ES-I3 (cell line): ENCODE results near the gene IGLL5.

Source experiments
- H3K36me3 ChIP-seq: 2 replicates; pipeline ENCODE4 v1.6.1; 2013; ENCODE audit warnings: mild to moderate bottlenecking, low read length, control low read depth, moderate library complexity; ENCODE audit not compliant: insufficient read depth
- H3K4me1 ChIP-seq: 2 replicates; pipeline ENCODE4 v1.6.1; 2013; ENCODE audit warnings: mild to moderate bottlenecking, control low read depth, low read length; ENCODE audit not compliant: insufficient read depth
- H3K9ac ChIP-seq: 2 replicates; pipeline ENCODE4 v1.6.1; 2013; ENCODE audit warnings: low read depth, mild to moderate bottlenecking, low read length, moderate library complexity
- H3K9me3 ChIP-seq: 2 replicates; pipeline ENCODE4 v1.6.1; 2013; ENCODE audit warnings: mild to moderate bottlenecking, low read length, moderate library complexity; ENCODE audit not compliant: control insufficient read depth, insufficient read depth

The IGLL5 gene

DNA sequence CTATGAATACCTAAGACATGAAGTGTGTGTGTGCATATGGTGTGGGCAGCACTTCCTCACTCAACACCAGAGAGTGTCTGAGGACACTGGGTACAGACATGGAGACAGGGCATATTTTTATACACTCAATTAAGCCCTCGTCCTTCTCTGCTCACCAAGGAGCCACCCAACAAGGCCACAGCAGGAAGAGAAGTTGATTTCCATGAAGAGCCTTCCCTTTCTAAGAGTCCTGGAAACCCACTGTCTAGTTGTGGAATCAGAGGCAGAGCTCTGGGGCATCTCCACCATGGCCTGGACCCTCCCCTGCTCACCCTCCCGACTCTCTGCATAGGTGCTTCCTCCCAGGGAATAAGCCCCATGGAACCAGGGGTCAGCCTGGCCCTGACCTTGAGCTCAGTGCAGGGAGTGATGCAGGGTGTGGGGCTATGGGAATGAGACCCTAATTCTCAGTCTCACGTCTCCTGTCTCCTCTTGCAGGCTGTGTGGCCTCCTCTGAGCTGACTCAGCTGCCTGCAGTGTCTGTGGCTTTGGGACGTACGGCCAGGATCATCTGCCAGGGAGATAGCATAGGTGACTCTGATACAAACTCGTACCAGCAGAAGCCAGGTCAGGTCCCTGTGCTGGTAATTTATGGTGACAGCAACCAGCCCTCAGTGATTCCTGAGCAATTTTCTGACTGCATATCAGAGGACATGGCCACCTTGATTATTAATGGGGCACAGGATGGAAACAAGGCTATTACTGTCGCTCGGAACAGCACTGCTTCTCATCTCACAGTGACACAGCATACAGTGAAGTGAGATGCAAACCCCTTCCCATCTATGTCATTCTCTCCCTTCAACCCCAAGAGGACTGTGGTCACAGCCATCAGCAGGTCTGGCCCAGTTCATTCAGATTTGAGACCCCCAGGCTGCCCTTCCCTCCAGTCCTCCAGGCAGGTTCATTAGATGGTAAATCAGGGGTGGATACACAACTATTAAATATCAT is 14.6 kb upstream of the IGLL5 start:
- Histone ChIP-seq H3K9ac (no peak overlapping the region), H3K4me1 (no peaks in the 10 kb centered on the region)

DNA sequence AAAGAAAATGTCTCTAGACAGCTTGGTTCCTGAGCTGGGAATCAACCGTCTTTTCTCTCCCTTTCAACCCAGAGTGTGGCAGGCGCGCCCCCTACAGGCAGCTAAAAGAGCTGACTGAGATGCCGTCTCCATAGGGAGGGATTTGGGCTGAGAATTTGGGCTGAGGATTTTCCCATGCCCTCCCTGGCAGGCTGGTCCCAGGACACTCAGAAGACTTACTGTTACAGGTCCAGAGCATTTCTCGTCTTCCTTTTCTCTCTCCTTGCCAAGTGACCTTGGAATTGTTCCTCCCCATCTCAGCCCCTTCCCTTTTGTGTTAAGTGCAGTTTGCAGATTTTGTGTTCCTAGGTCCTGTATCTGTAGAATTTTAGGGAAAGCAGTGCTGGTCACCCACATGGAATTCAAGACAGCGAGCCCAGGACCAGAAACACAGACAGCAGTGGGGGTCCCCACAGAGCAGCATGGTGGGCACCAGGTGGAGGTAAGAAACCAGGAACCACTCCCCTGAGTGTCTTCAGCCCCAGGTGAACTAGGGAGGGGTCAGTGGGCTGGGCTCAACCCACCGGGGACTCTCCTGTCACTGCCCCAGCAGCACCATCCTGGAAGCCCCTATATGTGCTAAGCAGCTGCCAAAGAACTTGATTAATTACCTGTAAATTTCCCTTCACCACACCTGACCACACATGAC is 9.9 kb upstream of the IGLL5 start:
- H3K36me3 ChIP-seq = no peaks in the 10 kb centered on the region

More for the DNA sequence above, 14.6 kb upstream of the IGLL5 start:
- Histone ChIP-seq H3K9me3 (no peaks in the 10 kb centered on the region), H3K36me3 (no peaks in the 10 kb centered on the region)

DNA sequence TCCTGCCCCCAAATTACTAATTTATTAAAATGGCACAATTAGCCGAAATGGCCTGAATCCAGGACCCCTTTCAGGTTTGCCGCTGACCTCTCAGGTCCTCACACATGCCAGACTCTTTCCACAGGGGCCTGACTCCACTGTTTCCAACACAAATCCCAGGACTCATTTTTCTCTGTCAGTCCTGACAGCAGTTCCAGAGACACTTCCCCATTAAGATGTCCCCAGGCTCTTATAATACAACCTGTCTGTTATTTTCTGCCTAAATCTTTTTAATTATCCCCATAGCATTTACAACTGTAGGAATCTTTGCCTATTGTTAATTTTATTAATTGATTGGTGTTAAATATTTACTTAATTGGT is 9.4 kb upstream of the IGLL5 start:
- H3K9me3 ChIP-seq = no peaks in the 10 kb centered on the region
- no peak overlapping the region for H3K9ac ChIP-seq
- no peaks in the 10 kb centered on the region for H3K36me3 ChIP-seq
- H3K4me1 ChIP-seq = no peaks in the 10 kb centered on the region

More for the DNA sequence above, 9.9 kb upstream of the IGLL5 start:
- Histone ChIP-seq H3K9ac (no peak overlapping the region), H3K4me1 (no peaks in the 10 kb centered on the region), H3K9me3 (no peaks in the 10 kb centered on the region)

DNA sequence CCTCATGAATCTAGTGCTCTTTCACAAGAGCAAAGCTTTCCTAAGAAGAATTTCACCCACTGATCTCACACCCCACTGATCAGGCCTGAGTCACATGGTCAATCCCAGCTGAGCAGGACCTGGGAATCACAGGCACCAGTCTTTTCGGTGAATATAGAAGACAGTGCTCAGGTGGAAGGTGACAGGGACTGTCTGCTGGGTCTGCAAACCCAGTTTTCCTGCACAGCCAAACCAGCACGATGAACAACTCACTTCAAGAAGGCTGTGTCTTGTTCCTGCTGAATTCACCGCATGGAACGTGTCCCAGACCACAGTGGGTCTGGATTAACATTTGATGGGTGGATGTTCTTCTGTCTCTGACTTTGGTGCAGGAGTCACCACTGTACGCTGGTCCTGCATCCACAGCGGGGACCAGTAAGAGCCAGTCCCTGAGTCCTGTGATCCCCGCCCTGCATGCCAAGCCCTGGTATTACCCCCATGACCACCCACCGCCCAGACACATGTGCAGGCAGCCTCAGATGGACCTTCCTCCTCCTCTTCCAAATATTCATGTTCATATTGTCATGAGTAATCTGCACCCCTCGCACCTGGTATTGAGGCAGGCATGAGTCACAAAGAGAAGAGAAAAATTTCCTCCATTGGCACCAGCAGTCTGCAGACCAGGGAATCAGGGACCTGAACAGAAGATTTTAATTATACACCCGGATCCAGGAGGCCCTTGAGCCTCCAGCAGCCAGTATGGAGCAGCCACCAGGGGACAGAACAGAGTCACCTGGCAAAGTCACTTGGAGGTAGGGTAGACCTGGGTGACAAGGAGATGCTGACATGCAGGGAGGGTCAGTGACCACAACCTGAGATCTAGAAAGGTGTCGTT is 8.6 kb upstream of the IGLL5 start:
- H3K4me1 ChIP-seq = no peaks in the 10 kb centered on the region
- H3K9ac ChIP-seq = no peak overlapping the region
- H3K9me3 ChIP-seq = no peaks in the 10 kb centered on the region
- H3K36me3 ChIP-seq = no peaks in the 10 kb centered on the region

DNA sequence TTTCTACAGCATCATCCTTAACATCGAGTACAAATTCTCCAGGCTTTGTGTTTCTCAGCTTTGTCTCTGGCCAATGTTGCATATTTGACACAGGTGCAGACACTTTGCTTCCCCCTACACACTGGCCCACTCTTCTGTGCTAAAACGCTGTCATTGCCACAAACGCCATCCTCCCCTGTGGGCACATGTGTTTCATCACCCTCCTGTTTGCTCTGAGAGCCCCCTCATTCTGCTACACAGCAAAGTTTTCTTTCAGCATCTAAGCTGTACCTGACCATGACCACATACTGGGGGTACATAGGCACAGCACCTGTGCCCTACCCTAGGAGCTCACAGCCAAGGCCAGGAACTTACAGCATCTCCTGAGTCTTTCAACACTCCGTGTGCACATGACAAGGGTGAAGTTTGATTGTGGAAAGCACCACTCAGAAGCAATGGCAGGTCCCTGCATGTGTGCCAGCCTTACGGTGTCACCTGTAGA is 7.9 kb upstream of the IGLL5 start:
- Histone ChIP-seq H3K4me1 (no peaks in the 10 kb centered on the region), H3K9me3 (no peaks in the 10 kb centered on the region), H3K9ac (no peak overlapping the region), H3K36me3 (no peaks in the 10 kb centered on the region)

DNA sequence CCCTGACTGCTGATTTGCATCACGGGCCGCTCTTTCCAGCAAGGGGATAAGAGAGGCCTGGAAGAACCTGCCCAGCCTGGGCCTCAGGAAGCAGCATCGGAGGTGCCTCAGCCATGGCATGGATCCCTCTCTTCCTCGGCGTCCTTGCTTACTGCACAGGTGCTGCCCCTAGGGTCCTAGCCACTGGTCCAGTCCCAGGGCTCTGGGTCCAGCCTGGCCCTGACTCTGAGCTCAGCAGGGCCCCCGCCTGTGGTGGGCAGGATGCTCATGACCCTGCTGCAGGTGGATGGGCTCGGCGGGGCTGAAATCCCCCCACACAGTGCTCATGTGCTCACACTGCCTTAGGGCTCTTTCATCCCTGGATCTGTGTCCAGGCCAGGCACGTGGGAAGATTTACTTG is 7.0 kb upstream of the IGLL5 start:
- Histone ChIP-seq H3K9me3 (no peaks in the 10 kb centered on the region), H3K9ac (no peak overlapping the region), H3K4me1 (no peaks in the 10 kb centered on the region), H3K36me3 (no peaks in the 10 kb centered on the region)

DNA sequence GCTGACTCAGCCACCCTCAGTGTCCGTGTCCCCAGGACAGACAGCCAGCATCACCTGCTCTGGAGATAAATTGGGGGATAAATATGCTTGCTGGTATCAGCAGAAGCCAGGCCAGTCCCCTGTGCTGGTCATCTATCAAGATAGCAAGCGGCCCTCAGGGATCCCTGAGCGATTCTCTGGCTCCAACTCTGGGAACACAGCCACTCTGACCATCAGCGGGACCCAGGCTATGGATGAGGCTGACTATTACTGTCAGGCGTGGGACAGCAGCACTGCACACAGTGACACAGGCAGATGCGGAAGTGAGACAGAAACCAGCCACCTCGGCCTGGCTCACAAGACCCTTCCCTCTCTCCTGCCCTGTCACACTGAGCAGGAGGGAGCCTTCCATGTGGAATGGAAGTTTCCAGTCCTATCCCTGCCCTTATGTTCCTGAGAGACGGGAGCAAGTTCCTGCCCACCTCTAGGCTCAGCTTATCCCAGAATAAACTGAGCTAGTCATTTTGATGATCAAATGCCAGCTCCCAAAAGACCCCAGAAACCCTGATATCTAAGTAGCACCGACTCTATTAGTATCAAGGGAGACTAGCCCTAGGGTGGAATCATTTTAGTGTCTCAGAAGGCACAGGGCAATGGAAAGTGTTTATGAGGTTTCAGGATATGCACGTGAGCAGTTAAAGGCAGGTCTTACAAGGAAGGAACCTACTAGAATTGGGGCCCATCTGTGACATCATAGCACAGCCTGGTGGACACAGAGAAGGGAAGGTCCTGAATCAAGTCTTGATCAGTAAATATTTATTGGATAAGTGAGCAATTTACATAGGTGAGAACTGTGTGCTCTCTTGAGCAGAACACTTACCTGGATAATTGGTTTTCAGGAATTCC is 6.3 kb upstream of the IGLL5 start:
- Histone ChIP-seq H3K9me3 (no peaks in the 10 kb centered on the region), H3K4me1 (no peaks in the 10 kb centered on the region), H3K36me3 (no peaks in the 10 kb centered on the region), H3K9ac (no peak overlapping the region)

DNA sequence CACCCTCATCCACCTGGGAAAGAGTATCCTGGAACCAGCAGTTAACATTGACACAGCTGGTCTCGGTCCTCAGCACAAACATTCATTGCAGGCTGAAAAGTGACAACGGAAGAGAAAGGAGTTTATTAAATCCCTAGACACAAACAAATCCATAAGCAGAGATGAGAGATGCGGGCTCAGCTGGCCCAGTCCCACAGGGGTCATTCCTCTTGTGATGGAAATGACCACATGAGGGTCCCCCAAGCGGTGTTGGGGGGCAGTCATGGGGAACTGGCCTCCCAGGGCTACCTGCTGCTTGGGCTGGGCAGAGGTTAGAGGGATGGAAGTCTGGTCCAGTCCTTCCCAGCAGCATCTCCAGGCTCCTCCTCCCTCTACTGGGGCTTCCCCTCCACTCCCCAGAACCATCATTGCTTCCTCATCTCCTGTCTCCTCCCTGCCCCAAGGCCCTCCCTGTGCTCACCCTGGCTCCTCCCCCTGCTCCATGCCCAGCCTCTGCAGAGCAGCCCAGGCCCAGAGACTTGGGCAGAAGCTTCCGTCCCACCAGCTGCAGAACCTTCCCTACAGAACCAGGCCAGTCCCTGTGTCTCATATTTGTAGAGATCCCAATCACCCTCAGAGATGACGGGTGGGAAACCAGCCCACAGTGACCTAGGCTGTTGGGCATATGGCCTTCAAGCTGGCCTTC is 5.4 kb upstream of the IGLL5 start:
- H3K4me1 ChIP-seq = no peaks in the 10 kb centered on the region
- H3K36me3 ChIP-seq = no peaks in the 10 kb centered on the region
- no peak overlapping the region for H3K9ac ChIP-seq
- H3K9me3 ChIP-seq = no peaks in the 10 kb centered on the region

DNA sequence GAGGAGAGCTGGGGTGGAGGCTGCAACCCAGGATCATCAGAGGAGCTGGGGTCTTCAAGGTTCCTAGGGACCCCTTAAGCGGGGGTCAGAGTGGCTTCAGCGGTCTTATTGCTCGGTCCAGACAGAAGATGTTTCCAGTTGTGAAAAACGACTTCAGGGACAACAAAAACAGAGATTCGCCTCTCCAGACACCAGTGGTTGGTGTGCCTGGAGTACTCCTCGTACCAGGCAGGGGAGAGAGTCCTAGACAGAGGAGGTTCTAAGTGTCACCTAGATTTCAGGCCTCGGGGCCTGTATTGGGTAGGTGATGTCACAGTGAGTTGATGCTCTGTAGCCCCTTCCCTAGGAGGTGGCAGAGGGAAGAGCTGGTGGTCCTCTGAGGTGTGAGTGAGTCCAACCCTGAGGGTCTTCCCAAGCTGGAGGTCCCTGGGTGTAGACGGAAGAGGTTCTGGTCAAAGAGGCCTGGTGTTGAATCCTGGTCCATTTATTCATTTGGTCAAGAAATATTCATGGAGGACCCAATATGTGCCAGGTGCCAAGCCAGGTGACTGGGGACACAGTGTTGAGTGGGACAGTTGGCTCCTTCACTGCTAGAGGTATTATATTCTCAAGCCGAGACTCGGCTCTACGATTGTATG is 4.4 kb upstream of the IGLL5 start:
- no peaks in the 10 kb centered on the region for H3K4me1 ChIP-seq
- no peak overlapping the region for H3K9ac ChIP-seq
- H3K36me3 ChIP-seq = no peaks in the 10 kb centered on the region
- H3K9me3 ChIP-seq = no peaks in the 10 kb centered on the region

DNA sequence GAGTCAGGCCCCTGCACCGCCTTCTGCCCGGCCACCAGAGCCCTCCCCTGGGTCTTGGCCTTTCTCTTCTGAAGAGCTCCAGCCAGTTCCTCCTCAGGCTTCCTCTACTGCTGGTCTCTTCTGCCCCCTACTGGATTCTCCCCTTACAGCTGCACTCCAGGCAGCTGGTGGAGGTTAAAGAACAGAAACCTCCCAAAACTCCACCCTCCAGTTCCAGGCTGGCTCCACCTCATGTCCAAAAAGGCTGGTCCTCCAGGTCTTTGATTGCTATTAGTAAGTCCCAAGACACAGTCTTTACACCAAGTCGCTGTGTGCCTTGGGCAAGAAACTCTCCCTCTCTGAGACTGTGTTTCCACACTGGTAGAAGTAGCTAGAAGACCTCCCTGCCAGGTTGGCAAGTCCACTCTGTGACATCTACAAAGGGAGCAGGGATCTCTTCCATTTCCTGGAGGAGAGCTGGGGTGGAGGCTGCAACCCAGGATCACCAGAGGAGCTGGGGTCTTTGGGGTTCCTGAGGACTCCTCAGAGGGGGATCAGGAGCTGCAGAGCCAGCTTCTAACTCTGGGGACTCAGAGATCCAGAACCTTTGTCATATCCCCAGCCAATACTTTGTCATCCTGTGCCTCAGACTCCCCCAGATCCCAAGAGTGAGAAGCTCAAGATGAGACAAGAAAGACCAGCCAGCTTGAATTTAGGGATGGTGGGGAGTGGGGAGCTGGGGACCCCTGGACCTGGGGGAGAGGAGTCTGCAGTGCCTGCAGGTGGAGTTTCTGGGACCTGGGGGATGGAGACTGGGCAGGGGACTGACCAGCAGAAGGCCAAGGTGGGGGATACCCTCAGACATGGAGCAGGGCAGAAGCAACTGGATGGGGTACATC is 3.4 kb upstream of the IGLL5 start:
- no peaks in the 10 kb centered on the region for H3K4me1 ChIP-seq
- no peaks in the 10 kb centered on the region for H3K9me3 ChIP-seq
- H3K9ac ChIP-seq = no peak overlapping the region
- no peaks in the 10 kb centered on the region for H3K36me3 ChIP-seq

DNA sequence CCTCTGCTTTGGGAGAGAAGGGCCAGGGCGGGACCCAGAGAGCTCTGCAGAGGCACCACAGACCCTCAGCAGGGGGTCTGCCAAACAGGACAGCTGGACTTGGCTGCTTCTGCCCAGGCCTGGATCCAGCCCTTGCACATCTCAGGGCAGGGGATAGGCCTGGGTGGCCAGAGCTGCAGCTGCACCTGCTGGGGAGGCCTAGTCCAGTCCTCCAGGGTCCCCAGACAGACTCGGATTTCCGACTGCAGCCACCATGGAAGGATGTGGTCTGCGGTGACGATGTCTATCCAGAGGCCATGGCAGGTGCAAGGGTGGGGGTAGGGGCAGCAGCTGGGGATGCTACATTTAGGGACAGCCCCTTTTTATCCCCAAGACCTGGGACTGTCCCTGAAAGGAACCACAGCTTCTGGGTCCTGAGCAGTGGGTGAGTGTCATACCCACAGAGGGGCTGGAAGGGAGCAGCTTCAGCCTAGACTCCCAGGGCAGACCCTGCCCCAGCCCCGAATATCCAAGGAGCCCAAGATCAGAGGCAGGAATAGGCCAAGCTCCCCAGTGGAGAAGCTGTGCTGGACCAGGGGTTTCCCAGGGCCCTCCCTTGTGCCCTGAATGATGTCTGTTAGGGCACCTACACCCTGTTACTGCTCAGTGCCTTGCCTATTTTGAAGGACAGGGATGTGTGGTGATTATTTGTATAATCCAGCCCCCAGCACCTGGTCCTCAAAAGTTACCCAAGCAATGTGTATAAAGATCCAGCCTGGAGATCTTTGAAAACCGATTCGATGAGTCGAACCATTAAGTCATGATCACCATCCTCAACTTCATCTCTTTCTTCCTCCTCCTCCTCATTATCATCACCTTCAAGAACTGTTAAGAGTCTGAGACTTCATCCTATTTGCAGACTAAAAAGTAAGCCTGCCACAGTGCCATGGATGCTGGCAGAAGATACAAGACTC is 2.5 kb upstream of the IGLL5 start:
- no peaks in the 10 kb centered on the region for H3K9me3 ChIP-seq
- H3K9ac ChIP-seq = no peak overlapping the region

More for the DNA sequence above, 2.5 kb upstream of the IGLL5 start:
- H3K36me3 ChIP-seq = no peaks in the 10 kb centered on the region
- no peaks in the 10 kb centered on the region for H3K4me1 ChIP-seq
